ENCODE results near the gene SKP1. TPM values are rescaled to one million over a fixed set of nuclear protein-coding genes. Genes with fewer than 3 reads are reported as not detected.

SKP1 gene
- total RNA-seq, 1 donor from 2014 or later = 758 TPM

DNA sequence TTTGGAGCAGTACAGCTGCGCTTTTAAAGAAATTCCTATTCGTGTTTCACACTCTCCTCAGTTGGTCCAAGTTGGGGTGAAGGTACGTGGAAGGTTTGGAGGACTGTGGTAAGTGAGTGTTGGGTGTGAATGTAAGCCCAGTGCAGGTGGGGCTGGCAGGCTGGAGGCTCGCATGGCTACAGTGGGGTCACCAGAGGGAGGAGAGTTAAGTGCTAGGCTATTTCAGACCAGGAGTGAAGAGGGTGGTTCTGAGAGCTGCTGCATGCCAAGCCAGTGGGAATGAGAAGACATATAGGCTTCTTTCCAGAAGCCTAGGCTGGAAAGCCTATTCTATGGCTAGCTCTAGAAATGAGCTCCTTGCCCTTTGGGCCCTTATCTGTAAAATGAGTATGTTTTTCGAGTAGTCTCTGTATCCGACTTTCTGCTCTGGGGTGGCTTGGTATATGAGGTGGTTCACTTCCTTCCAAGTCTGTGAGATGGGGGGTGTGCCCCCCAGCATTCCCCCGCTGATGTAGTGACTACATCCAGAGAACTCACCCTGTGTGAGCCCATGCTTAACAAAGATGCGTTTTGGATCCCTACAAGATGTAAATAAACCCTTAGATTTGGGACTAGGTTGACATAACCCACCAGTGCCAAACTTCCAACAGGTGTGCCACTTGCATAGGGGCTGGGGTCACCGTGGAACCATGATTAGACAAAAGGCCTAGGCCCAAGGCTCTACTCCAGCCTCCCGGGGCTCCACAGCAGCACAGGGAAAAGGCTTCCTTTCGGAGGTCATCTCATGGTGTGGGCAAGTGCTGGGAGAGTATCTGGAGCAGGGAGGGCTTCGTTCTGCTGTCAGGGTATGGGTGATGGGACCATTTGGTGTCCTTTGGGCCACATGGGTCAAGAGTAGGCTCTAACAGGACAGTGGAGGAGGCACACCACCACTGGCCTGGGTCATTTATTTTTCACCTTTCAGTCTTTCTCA is 59.7 kb downstream of the SKP1 start:
- no peak for TF ChIP-seq EZH2phosphoT487 (IDR thresholded peaks at IDR 0.05)
- no peak for TF ChIP-seq EZH2 (IDR thresholded peaks at IDR 0.05)
- TF ChIP-seq, protein P1, sequence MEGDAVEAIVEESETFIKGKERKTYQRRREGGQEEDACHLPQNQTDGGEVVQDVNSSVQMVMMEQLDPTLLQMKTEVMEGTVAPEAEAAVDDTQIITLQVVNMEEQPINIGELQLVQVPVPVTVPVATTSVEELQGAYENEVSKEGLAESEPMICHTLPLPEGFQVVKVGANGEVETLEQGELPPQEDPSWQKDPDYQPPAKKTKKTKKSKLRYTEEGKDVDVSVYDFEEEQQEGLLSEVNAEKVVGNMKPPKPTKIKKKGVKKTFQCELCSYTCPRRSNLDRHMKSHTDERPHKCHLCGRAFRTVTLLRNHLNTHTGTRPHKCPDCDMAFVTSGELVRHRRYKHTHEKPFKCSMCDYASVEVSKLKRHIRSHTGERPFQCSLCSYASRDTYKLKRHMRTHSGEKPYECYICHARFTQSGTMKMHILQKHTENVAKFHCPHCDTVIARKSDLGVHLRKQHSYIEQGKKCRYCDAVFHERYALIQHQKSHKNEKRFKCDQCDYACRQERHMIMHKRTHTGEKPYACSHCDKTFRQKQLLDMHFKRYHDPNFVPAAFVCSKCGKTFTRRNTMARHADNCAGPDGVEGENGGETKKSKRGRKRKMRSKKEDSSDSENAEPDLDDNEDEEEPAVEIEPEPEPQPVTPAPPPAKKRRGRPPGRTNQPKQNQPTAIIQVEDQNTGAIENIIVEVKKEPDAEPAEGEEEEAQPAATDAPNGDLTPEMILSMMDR (IDR thresholded peaks at IDR 0.05) = no peak
- Histone ChIP-seq H3K36me3 (no peaks in the 10 kb centered on the region), H3K9ac (no peak overlapping the region), H3F3A (ENCODE audit: low read depth) (peaks cover 9% of the 10 kb centered on the region), H3K27ac (no peak overlapping the region), H4K20me1 (ENCODE audit: low read depth) (peaks cover 41% of the 10 kb centered on the region), H3K79me2 (ENCODE audit: low read depth) (no peaks in the 10 kb centered on the region), H3K4me1 (peaks cover 7% of the 10 kb centered on the region), H3K27me3 (peaks cover 41% of the 10 kb centered on the region), H3K4me3 (no peak overlapping the region), H2AFZ (replicated peaks) (no peak overlapping the region), H3K9me3 (ENCODE audit: low read depth) (no peaks in the 10 kb centered on the region), H3K4me2 (no peak overlapping the region)
- peaks cover 8% of the 10 kb centered on the region for H3K4me1 Mint-ChIP-seq
- H3K27me3 Mint-ChIP-seq (ENCODE audit: insufficient read depth, low read depth) = peaks cover 11% of the 10 kb centered on the region
- H3K36me3 Mint-ChIP-seq = peaks cover 20% of the 10 kb centered on the region
- no peak for DNase-seq (ENCODE audit: low spot score)
- peak overlapping the region; percentile 79 for H3K4me3 Mint-ChIP-seq
- no peaks in the 10 kb centered on the region for H3K9me3 Mint-ChIP-seq
- no peak overlapping the region for H3K27ac Mint-ChIP-seq

DNA sequence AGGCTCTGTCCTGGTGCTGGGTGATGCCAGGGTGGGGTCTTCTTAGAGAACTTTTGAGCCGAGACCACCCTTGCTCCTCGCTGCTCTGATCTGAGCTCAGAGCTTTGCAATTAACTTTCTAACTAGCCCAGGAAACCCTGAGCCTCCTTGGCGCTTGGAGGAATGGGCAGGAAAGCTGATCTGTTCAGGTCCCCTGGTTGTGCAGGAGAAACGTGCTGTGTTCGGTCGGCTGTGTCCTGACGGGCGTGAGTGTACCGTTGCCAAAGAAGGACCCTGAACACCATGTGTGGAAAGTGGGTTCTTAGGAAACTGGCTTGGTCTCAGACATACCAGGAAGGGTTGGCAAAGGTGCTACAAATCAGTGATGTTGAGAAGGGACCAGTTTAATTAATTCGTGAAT is 60.5 kb downstream of the SKP1 start:
- Mint-ChIP-seq H3K4me3 (peak overlapping the region; percentile 79), H3K9me3 (no peaks in the 10 kb centered on the region), H3K27me3 (ENCODE audit: insufficient read depth, low read depth) (peaks cover 11% of the 10 kb centered on the region), H3K36me3 (peaks cover 17% of the 10 kb centered on the region), H3K4me1 (peaks cover 8% of the 10 kb centered on the region), H3K27ac (no peak overlapping the region)
- H3F3A ChIP-seq (ENCODE audit: low read depth) = peaks cover 9% of the 10 kb centered on the region
- H3K27ac ChIP-seq = no peak overlapping the region
- H3K27me3 ChIP-seq = peaks cover 48% of the 10 kb centered on the region
- DNase-seq (ENCODE audit: low spot score) = no peak
- no peaks in the 10 kb centered on the region for H3K36me3 ChIP-seq
- H4K20me1 ChIP-seq (ENCODE audit: low read depth) = peaks cover 38% of the 10 kb centered on the region
- TF ChIP-seq, protein P1 (IDR thresholded peaks at IDR 0.05) = no peak
- TF ChIP-seq EZH2phosphoT487 (IDR thresholded peaks at IDR 0.05) = no peak
- no peak for TF ChIP-seq EZH2 (IDR thresholded peaks at IDR 0.05)
- no peaks in the 10 kb centered on the region for H3K9me3 ChIP-seq (ENCODE audit: low read depth)
- H3K9ac ChIP-seq = no peak overlapping the region
- no peak overlapping the region for H3K4me2 ChIP-seq
- H2AFZ ChIP-seq (replicated peaks) = no peak overlapping the region
- H3K4me3 ChIP-seq = no peak overlapping the region
- no peaks in the 10 kb centered on the region for H3K79me2 ChIP-seq (ENCODE audit: low read depth)
- peaks cover 7% of the 10 kb centered on the region for H3K4me1 ChIP-seq

DNA sequence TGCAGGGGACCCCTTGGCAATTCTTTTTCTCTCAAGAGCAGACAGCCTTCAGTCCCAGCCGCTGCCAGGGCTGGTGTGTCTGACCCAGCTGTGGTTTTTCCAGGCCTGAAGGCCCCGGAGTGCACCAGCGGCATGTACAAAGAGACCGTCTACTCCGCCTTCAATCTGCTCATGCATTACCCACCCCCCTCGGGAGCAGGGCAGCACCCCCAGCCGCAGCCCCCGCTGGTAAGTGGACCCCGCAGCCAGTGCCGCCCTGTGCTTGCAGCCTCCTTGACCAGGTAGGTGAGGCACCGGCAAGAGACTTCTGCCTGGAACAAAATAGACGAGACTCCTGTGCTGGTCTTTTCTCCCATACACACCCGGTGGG is 61.0 kb downstream of the SKP1 start:
- Histone ChIP-seq H3K27ac (no peak overlapping the region), H2AFZ (replicated peaks) (peak overlapping the region; percentile 81), H4K20me1 (ENCODE audit: low read depth) (peaks cover 38% of the 10 kb centered on the region), H3K36me3 (no peaks in the 10 kb centered on the region), H3K79me2 (ENCODE audit: low read depth) (no peaks in the 10 kb centered on the region), H3F3A (ENCODE audit: low read depth) (peaks cover 9% of the 10 kb centered on the region), H3K9ac (no peak overlapping the region), H3K27me3 (peaks cover 53% of the 10 kb centered on the region), H3K4me3 (peak overlapping the region; percentile 75), H3K4me1 (peaks cover 7% of the 10 kb centered on the region), H3K4me2 (peak overlapping the region; percentile 94), H3K9me3 (ENCODE audit: low read depth) (no peaks in the 10 kb centered on the region)
- H3K4me3 Mint-ChIP-seq = peak overlapping the region; percentile 79
- H3K9me3 Mint-ChIP-seq = no peaks in the 10 kb centered on the region
- peaks cover 17% of the 10 kb centered on the region for H3K36me3 Mint-ChIP-seq
- DNase-seq (ENCODE audit: low spot score) = no peak
- peaks cover 11% of the 10 kb centered on the region for H3K4me1 Mint-ChIP-seq
- TF ChIP-seq, protein P1 (IDR thresholded peaks at IDR 0.05) = no peak
- TF ChIP-seq EZH2phosphoT487 (IDR thresholded peaks at IDR 0.05) (no peak), EZH2 (IDR thresholded peaks at IDR 0.05) (no peak)
- no peak overlapping the region for H3K27ac Mint-ChIP-seq
- peaks cover 11% of the 10 kb centered on the region for H3K27me3 Mint-ChIP-seq (ENCODE audit: insufficient read depth, low read depth)

Measured in neural progenitor cell (in vitro differentiated cells).